ENCODE results near the gene AIFM2. TPM values are rescaled to one million over a fixed set of nuclear protein-coding genes. Genes with fewer than 3 reads are reported as not detected.

Gene AIFM2
- total and polyA plus RNA-seq, 4 donors, result 5.0 to 20.3 (median 9.7) TPM

- H3K27me3 ChIP-seq (ENCODE audit: control insufficient read depth in 4 of 4, insufficient read depth in 4 of 4, low read length in 3 of 4), result no peaks in the 10 kb centered on the region
Measured at GRCh38 chr10:70148516-70148915, 15.9 kb upstream of the AIFM2 start.

More at GRCh38 chr10:70148516-70148915, 15.9 kb upstream of the AIFM2 start:
- peaks cover 3 to 38% (median 27%) of the 10 kb centered on the region in 4 donors for H3K36me3 ChIP-seq (ENCODE audit: control insufficient read depth in 4 of 4, insufficient read depth in 3 of 4, low read depth in 1 of 4, low read length in 3 of 4)
- DNase-seq (ENCODE audit: low spot score), result no peak
- 92% methylated on average over 5 of the region's 5 CpGs for WGBS
- H3K9me3 ChIP-seq (ENCODE audit: control insufficient read depth in 4 of 4, low read length in 3 of 4), result no peaks in the 10 kb centered on the region
- peaks cover 4 to 25% (median 14%) of the 10 kb centered on the region in 4 donors for H3K4me1 ChIP-seq (ENCODE audit: control insufficient read depth in 4 of 4, insufficient read depth in 4 of 4, low read length in 3 of 4)
- TF ChIP-seq HNF4G (IDR thresholded peaks at IDR 0.05) (no peak), SP1 (IDR thresholded peaks at IDR 0.05) (no peak), EGR1 (IDR thresholded peaks at IDR 0.05; ENCODE audit: low read depth in 2 of 2) (no peak), HNF4A (conservative IDR thresholded peaks at IDR 0.05) (no peak), GABPA (IDR thresholded peaks at IDR 0.05 in 1 of 2, conservative IDR thresholded peaks at IDR 0.05 in 1 of 2) (no peak), FOXA1 (IDR thresholded peaks at IDR 0.05) (no peak), CTCF (IDR thresholded peaks at IDR 0.05; ENCODE audit: low read depth, low read length, missing input control) (no peak), RXRA (IDR thresholded peaks at IDR 0.05) (no peak), TAF1 (conservative IDR thresholded peaks at IDR 0.05) (no peak), RAD21 (IDR thresholded peaks at IDR 0.05) (no peak), JUND (IDR thresholded peaks at IDR 0.05) (no peak), NR2F2 (IDR thresholded peaks at IDR 0.05) (no peak), YY1 (IDR thresholded peaks at IDR 0.05) (no peak), MAX (IDR thresholded peaks at IDR 0.05) (no peak), FOXA2 (IDR thresholded peaks at IDR 0.05) (no peak)
- TF ChIP-seq, protein P1, sequence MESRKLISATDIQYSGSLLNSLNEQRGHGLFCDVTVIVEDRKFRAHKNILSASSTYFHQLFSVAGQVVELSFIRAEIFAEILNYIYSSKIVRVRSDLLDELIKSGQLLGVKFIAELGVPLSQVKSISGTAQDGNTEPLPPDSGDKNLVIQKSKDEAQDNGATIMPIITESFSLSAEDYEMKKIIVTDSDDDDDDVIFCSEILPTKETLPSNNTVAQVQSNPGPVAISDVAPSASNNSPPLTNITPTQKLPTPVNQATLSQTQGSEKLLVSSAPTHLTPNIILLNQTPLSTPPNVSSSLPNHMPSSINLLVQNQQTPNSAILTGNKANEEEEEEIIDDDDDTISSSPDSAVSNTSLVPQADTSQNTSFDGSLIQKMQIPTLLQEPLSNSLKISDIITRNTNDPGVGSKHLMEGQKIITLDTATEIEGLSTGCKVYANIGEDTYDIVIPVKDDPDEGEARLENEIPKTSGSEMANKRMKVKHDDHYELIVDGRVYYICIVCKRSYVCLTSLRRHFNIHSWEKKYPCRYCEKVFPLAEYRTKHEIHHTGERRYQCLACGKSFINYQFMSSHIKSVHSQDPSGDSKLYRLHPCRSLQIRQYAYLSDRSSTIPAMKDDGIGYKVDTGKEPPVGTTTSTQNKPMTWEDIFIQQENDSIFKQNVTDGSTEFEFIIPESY (IDR thresholded peaks at IDR 0.05), result no peak
- TF ChIP-seq, protein P2, sequence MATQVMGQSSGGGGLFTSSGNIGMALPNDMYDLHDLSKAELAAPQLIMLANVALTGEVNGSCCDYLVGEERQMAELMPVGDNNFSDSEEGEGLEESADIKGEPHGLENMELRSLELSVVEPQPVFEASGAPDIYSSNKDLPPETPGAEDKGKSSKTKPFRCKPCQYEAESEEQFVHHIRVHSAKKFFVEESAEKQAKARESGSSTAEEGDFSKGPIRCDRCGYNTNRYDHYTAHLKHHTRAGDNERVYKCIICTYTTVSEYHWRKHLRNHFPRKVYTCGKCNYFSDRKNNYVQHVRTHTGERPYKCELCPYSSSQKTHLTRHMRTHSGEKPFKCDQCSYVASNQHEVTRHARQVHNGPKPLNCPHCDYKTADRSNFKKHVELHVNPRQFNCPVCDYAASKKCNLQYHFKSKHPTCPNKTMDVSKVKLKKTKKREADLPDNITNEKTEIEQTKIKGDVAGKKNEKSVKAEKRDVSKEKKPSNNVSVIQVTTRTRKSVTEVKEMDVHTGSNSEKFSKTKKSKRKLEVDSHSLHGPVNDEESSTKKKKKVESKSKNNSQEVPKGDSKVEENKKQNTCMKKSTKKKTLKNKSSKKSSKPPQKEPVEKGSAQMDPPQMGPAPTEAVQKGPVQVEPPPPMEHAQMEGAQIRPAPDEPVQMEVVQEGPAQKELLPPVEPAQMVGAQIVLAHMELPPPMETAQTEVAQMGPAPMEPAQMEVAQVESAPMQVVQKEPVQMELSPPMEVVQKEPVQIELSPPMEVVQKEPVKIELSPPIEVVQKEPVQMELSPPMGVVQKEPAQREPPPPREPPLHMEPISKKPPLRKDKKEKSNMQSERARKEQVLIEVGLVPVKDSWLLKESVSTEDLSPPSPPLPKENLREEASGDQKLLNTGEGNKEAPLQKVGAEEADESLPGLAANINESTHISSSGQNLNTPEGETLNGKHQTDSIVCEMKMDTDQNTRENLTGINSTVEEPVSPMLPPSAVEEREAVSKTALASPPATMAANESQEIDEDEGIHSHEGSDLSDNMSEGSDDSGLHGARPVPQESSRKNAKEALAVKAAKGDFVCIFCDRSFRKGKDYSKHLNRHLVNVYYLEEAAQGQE (IDR thresholded peaks at IDR 0.05), result no peak
- TF ChIP-seq, protein P3, sequence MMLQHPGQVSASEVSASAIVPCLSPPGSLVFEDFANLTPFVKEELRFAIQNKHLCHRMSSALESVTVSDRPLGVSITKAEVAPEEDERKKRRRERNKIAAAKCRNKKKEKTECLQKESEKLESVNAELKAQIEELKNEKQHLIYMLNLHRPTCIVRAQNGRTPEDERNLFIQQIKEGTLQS (IDR thresholded peaks at IDR 0.05), result no peak
- no peak overlapping the region for H3K27ac ChIP-seq (ENCODE audit: low read depth in 1 of 2, low read length in 2 of 2)
- no peak overlapping the region for H3K9ac ChIP-seq (ENCODE audit: low read depth in 1 of 2, low read length in 2 of 2)
- no peak overlapping the region for H3K4me3 ChIP-seq (ENCODE audit: low read depth in 1 of 3, low read length in 3 of 3)

Data from liver (tissue), 9 donors.